TTC549 (cell line): ENCODE measurements around the gene ZBTB20.

Source experiments
- FAIRE-seq: peaks from 2 replicates; lab custom pipeline; 2012; peaks lifted over from hg19 to GRCh38; lab: Jason Lieb, UNC

ZBTB20 gene

DNA sequence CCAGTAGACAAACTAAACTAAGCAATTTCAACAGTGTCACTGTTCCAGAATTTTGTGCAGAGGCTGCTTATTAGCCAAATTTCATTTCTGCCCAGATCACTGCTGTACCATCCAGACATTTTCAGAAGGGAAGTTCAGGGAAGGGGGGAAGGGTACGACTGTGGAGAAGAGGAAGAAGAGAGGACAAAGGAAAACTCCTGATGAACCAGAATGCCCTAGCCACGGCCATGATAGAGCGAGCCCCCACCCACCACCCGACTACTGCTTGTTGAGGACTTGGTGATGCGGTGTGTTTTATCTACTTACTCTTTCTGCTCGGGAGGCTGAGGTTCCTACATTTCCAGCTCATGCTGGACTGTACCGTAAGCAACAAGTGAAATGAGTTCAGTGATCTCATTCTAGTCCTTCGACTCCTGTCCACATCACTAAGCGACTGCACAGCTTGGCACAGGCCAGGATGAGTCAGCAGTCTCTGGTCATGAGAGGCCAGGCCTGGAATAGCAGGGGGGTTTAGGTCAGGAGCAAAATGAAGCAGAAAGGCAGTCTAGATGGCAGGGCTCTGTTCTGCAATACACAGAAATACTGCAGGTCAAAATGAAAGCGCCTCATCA is 522.4 kb downstream of the ZBTB20 start:
- no peak for FAIRE-seq

DNA sequence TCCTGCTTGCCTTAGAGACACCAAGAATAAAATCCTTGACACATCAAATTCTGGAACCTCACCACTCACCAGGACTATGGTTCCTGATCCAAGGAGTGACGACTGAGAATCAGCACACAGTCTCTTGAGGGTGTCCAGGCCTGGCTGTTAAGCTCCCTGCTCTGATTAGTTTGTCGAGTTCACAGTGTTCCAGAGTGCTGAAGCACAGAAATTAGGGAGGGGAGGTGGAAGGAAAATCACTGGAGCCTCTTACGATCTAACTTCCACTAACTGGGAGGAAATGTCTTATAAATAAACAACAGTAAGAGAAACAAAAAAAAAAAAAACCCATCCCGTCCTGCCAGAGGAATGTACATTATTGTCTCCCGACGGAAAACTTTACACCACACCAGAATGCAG is 523.0 kb downstream of the ZBTB20 start:
- no peak for FAIRE-seq

DNA sequence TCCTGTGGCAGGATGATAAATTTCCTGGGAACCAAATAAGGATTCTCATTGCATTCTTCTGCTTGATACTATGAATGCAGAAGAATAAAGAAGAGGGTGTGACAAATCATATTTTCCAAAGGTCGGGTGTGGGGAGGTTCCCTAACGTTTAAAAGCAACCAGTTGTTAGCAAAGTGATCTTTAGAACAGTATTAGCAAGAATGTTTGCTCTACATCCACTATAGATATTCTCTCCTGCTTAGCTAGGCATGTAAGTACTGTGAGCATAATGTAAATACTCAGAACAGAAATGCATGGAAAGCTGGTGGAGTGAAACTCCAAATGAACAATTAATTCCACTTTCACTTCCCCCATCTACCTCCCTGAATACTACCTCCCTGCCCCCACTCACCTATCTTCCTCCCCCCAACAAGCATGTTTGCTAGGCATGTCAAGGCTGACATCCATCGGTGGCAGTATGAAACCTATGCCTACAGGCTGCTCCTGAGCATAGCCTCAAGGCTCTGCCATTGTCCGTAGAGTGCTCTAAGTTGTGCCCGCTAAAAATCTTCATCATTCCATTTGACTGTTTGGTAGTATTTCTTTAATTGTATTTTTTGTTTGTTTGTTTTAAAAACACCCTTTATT is 523.6 kb downstream of the ZBTB20 start:
- no peak for FAIRE-seq

DNA sequence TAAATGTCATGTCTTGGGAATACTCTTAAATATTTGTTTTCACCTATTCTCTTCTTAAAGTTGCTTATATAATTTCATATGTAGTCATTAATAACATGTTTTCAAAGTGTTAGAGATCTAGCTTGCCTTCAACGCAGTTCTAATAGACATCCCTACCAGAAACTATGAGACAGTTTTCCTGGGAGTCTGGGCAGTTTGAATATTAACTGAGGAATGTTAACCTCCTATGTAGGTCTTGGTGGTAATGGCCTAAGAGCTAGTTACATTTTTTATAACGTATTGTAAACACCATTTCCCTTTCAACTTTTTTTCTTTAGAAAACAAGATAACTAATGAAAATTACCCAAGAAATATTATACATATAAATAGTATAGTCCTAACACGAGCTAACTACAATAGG is 525.1 kb downstream of the ZBTB20 start:
- no peak for FAIRE-seq

GRCh38 chr3:114619771-114620170 is 527.3 kb downstream of the ZBTB20 start:
- no peak for FAIRE-seq

DNA sequence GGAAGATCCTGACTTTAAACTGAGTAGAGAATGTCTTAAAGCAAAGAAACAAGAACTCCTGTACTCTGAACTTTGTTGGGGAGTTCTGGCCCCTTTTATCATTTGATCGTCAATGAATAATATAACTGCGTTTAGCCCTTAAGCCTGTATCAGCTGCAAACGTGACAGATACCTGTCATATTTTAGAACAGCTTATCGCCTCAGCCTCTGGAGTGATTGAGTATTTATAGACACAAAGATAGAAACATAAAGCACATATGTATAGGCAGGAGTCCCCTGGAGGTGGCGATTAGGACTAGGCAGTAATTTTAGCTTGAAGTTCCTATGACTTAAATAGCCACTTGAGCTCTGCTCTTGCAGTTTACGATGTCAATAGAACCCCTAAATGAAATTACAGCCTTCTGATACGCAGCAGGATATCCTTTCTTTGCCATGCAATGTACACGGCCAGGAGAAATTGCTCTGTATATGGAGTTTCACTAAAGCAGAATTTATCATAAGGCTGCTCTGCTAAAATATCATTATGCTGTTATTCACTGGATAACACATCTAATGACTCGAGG is 531.5 kb downstream of the ZBTB20 start:
- FAIRE-seq = no peak

DNA sequence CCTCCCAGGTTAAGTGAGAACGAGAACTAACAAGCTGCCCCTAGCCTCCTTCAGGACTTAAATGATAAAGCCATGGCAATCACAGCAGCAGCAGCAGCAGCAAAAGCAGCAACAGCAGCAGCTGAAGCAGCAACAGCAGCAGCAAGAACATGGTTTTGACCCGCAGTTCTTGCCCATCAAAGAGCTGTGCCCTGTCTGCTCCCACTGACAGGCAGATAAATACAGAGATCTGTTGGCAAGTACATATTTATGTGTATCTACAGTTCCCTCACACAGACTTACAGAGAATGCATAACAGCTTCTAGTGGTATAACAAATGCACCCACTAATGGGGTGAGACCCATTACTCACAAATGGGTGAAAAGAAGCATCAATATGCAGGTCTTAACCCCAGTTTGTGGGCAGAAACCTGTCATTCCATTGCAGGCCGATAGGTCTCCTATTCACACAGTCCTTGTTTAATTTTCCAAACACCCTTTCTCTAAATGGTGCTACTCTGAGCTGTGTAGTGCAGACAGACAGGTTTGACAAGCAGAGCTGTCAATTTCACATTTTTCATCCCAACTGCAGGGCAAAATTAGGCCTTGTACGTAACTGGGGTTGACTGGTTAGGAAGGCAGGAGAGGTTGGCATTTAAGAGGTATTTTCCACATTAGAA is 537.0 kb downstream of the ZBTB20 start:
- no peak for FAIRE-seq

DNA sequence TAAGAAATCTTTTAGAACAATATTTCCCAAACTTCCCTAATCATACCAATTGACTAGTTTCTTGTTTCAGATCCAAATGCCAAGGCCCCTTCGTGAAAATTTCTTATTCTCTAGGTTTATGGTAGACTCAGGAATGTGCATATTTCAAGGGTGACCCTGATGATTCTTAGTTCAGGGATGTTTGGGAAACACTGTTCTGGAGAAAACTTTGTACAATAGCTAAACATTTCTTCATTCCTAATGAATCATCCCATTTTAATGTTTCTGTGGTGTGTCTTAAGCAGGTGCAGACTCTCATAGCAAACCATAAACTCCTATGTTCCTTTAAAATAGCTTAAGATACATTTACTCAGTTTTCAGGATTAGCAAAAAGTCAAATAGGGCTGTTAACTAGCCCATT is 538.8 kb downstream of the ZBTB20 start:
- FAIRE-seq = no peak

GRCh38 chr3:114606336-114606735 is 540.8 kb downstream of the ZBTB20 start:
- FAIRE-seq = no peak

DNA sequence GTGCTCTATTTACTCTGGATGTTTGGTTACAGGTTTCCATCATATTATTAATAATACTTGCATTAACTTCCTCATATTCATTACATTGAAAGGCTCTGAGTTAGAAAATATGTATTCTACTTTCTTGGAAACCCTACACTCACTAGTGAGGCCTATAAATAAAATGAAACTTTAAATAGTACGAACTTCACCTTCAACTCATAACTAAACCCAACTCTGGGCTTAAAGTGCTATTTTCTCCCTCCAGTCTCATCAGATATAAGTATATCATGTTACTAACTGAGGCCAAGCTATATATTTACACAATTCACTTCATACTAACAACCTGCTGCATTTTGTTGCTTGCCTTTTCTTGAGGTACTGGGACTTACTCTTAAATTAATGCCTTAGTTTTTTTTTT is 546.5 kb downstream of the ZBTB20 start:
- FAIRE-seq = no peak

DNA sequence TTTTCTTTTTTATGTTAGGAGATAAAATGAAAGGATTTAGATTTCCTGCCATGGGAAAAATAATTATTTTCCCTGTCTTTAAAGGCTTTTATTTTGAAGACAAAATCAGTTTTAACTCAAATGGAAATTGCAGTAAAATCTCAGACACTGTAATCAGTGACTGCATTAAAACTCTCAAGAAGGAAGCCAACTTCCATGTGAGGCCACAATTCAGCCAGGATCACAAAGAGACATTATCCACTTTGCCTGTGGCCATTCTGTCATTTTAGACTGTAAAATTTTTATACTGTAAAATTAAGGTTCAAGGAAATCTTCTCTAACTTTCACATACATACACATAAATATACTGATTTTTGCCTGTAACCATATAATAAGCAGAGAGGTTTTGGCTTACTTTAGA is 549.2 kb downstream of the ZBTB20 start:
- FAIRE-seq = no peak

DNA sequence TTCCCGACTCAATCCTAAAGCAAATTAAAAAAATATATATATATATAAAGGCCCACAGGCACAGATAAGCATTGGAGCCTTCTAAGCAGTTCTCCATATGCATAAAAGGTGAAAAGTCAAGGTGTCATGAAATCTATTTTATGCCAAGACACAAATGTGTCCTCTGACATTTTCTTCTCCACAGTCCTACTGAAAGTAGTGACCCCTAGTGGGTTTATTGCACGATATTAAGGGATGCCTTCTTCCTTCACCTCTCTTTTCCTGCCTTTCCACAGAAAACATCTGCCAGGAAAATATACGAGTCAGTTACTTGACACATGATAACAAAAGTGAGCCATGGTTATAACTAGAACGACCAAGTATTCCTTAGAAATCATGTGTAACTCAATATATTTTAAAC is 550.1 kb downstream of the ZBTB20 start:
- no peak for FAIRE-seq

GRCh38 chr3:114596147-114596546 is 550.9 kb downstream of the ZBTB20 start:
- FAIRE-seq = no peak

DNA sequence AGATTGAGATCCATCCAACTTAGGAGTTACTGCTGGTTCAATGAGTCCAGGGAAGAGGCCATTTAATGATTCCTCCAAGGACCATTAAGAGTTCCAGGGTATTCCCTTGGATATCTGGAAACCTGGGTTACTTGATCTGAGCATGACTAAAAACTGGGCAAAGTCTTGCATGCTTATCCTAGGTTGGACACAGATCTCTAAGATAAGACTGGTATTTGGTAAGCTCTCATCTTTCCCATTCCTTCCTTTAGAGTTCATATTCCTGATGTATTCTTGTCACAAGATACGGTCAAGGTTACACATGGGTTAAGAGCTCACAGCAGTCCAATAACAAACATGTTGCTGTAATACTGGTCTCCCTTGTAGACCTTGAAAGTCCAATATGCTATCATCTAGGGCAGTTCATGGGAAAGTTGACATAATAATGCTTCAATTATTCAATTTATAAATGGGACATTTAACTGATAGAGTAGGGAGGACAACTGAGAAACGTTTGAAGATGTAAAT is 551.5 kb downstream of the ZBTB20 start:
- no peak for FAIRE-seq

- no peak for FAIRE-seq
Observed at GRCh38 chr3:114590309-114591047, 556.6 kb downstream of the ZBTB20 start.

- FAIRE-seq = no peak
Observed at GRCh38 chr3:114587986-114588385, 559.1 kb downstream of the ZBTB20 start.

- FAIRE-seq = no peak
Observed at GRCh38 chr3:114586119-114586518, 561.0 kb downstream of the ZBTB20 start.

- FAIRE-seq = no peak
Observed at GRCh38 chr3:114585687-114586086, 561.4 kb downstream of the ZBTB20 start.

- no peak for FAIRE-seq
Observed at GRCh38 chr3:114584734-114585371, 562.2 kb downstream of the ZBTB20 start.

GRCh38 chr3:114582929-114583328 is 564.2 kb downstream of the ZBTB20 start:
- no peak for FAIRE-seq

DNA sequence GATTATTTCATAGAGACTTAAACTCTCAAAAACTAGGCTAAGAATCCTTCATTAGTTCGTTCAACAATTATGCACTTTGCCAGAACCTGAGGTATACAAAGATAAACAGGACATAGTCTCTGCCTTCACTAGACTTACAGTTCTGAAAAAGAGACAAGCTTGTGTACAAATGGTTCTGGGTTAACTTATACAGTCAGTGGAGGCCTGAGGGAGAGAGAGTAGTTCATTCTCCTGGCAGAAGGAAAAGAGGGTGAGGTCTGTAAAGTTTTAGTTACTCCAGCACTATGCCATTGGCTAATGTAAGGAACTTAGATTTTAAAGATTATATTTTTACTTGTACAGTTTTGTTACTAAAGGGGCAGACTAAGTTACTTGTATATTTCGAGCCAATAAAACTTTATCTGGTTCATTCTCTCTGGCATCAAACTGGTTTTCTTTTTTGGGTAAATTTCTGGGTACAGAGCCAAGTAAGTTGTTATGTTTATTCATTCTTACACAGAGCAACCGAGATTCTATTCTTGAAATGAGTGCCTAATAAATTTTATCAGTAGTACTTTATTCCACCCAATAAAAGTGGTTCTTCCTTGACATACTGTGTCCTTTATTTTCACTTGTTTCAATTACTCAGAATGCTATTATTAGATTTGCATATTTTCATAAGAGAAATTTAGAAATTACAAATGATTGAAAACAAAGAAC is 574.6 kb downstream of the ZBTB20 start:
- FAIRE-seq = no peak

DNA sequence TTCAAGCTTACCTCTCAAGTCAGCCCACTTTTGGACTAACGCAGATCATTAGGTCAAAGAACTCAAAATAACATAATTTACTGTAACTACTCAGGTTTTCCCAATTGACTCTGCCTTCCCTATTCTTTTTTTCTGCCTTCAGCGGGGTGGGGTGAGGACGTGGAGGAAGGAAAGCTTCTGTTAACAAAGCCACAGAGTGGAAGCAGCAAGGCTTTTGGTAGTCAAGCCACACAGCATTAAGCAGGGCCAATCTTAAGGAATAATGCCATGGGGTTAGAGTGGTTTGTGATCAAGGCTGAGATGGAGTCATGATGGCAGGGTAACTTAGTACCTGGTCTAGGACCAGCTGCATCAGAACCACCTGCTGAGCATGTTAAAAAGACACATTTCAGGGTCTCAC is 575.7 kb downstream of the ZBTB20 start:
- FAIRE-seq = no peak
